DMS153 (cell line): ENCODE results near the gene SIGLEC6.
"Not testable (repeated sequence)": the region's sequence is repeated elsewhere in the genome, so short reads cannot be mapped to it uniquely, and the experiment has no call there.

ENCODE experiments used
- DNase-seq: peaks from one replicate; lab custom pipeline; 2025; lab: John Stamatoyannopoulos, UW

SIGLEC6 gene

GRCh38 chr19:51508059-51508733 is 23.3 kb downstream of the SIGLEC6 start:
- no peak for DNase-seq

GRCh38 chr19:51507640-51508058 is 23.8 kb downstream of the SIGLEC6 start:
- DNase-seq = no peak

DNA sequence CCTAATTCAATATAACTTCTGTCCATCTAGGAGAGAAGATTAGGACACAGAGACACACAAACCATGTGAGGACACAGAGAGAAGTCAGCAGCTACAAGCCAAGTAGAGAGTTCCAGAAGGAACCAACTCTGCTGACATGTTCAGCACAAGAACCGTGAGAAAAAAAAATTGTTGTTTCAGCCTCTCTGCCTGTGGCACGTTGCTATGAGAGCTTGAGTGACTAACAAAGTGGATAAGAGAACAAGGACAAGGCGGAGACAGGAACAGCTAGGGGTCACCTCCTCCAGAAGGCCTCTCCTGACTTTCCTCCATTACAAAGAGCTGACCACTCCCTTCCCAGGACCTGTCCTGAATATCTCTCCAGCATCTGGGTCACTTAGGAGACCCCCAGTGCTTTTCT is 24.3 kb downstream of the SIGLEC6 start:
- no peak for DNase-seq

GRCh38 chr19:51505904-51506303 is 25.6 kb downstream of the SIGLEC6 start:
- no peak for DNase-seq

DNA sequence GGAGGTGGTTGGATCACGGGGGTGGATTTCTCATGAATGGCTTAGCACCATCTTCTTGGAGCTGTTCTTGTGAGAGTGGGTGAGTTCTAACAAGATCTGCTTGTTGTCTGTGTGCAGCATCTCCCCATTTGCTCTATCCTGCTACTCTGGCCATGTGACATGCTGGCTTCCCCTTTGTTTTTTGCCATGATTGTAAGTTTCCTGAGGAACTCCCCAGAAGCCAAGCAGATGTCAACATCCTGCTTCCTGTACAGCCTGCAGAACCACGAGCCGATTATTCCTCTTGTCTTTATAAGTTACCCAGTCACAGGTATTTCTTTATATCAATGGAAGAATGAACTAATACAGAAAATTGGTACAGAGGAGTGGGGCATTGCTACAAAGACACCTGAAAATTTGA is 27.6 kb downstream of the SIGLEC6 start:
- no peak for DNase-seq

- DNase-seq = no peak
These were observed 28.1 kb downstream of the SIGLEC6 start for GRCh38 chr19:51503286-51503817.

GRCh38 chr19:51501594-51502263 is 29.7 kb downstream of the SIGLEC6 start, which contains the start of gene SIGLEC12:
SIGLEC12 (minus strand) TSS chr19:51501800; CDS start chr19:51501733, 67 bp downstream.
- no peak for DNase-seq

DNA sequence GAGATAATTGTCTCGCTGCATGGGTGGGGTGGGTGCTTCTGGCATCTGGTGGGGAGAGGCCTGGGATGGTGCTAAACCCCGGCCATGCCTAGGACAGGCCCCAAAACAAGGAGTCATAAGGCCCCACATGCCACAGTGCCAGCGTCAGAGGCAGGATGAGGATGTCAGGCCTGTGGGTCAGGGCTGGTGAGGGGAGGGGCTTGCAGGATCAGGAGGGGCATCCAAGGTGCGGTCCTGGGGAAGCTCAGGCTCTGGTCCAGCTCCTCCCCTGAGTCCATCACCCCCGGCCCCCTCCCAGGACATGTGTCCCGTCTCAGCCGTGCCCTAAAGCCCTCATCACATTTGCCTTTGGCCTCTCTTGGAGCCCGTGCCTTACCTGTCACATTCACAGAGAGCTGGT is 30.5 kb downstream of the SIGLEC6 start:
- not testable (repeated sequence) for DNase-seq

GRCh38 chr19:51497666-51498065 is 33.8 kb downstream of the SIGLEC6 start:
- DNase-seq = no peak

DNA sequence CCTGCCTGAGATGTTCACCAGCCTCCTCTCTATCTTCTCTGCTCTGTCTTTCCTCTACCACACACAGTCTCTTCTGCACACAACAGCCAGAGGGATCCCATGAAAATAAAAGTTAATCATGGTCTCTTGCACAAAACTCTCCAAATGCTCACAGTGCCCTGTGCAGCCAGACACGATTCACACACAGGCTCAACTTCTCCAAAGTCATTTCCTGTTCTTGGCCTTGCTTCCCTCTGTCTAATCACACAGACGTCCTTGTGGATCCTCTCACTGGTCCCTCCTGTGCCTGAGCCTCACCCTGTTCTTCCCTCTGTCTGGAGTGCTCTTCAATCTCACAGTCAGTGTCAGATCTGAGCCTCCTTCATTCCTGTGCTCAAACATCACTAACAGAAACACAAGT is 37.7 kb downstream of the SIGLEC6 start:
- no peak for DNase-seq

DNA sequence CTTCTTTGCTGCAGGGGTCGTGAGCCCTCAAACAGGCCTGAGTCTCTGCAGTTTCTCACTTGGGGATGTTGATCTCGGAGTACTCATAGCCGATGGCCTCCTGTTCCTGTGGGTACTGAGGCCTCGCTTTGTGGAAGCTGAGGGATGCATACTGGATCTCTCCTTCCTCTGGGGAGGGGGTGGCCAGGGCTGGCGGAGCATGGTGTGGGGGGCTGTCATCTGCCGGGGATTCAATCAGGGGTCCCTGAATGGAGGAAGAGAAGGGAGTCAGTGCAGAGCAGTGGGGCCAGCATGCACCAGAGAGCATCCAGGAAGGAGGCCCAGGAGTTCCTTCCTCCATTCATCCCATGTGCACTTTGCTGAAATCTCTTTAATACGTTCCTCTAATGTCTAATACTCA is 39.9 kb downstream of the SIGLEC6 start:
- DNase-seq = no peak

GRCh38 chr19:51490676-51491075 is 40.8 kb downstream of the SIGLEC6 start:
- DNase-seq = no peak

DNA sequence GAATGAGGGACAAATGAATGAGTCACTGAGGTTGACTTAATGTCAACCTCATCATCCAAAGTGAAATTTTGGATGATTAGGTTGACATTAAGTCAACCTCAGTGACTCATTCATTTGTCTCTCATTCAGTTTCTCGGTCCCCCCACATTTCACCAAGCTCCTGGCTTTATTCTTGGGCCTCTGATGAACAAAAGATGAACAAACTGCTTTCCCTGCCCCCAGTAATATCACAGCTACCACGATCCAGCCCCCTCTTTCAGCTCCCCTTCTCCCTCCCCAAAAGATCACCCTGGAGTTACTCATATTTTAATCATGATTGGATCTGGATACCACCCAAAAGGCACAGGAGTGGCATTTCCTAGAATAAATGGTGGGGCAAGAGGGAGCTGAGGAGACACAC is 42.4 kb downstream of the SIGLEC6 start:
- no peak for DNase-seq

DNA sequence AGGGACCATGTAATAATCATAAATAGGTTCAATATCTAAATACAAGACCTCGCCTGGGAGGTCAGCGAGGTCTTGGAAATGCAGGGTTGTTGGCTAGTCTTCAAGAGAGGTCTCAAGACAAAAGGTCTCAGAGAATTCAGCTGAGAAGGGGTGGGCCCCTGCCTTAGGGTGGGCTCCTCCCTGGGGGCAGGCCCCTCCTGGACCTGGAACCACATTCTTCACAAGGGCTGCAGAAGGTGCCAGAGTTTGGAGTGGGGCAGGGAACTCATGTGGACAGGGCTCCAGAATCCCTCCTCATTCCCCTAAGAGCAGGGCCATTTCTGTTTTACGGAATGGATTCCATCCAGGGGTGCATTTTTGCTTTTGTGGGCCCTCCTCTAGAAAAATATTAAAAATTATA is 43.0 kb downstream of the SIGLEC6 start:
- DNase-seq = no peak

- no peak for DNase-seq
These were observed 45.4 kb downstream of the SIGLEC6 start for GRCh38 chr19:51485960-51486660.

DNA sequence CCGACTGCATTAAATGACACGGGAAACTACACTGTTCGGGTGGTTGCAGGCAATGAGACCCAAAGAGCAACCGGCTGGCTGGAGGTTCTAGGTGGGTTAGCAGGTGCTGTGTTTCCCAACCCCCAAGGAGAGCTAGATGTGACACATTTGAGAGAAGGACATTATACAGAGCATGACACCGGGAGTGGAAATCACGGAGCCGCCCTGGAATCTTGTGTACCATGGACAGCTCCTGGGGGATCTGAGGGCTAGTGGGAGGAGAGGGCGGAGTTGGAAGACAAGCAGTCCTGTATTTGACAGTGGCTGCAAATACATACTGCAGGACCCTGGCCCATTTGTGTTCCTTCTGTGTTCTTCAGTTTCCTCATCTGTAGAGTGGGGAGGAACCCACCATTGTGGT is 50.9 kb downstream of the SIGLEC6 start:
- DNase-seq = no peak

DNA sequence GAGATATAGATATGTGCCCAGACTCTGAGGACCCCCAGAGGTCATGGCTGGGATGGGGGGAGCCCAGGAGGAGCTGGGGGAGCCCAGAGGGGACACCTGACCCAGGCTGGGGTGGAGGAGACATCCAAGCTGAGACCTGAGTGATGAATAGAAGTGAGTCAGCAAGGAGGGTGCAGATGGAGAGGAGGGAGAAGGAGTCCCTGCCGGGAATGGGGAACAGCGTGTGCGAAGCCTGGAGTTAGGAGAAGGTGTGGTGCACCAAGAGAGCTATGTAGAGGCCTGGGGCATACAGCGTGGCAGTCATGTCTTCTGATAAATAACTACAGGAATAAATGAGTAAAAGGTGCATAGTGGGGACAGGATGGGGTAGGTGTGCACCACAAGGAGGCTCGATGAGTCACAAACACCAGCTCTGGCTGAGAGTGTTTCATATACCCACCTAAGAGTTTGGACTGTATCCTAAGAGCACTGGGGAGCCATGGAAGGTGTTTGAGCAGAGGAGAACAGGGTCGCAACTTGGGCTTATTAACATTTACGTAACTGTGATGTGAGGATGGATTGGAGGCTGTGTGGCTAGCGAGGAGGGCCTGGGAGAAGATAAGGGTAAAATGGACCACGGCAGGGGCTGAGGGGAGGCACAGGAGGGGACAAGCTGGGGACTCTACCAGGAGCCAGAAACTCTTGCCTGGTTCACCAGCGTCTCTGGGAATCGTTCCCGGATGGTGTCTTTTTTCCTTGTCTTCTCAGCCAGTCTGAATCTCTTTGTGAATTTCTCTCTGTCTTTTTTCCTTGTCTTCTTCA is 51.7 kb downstream of the SIGLEC6 start:
- no peak for DNase-seq

DNA sequence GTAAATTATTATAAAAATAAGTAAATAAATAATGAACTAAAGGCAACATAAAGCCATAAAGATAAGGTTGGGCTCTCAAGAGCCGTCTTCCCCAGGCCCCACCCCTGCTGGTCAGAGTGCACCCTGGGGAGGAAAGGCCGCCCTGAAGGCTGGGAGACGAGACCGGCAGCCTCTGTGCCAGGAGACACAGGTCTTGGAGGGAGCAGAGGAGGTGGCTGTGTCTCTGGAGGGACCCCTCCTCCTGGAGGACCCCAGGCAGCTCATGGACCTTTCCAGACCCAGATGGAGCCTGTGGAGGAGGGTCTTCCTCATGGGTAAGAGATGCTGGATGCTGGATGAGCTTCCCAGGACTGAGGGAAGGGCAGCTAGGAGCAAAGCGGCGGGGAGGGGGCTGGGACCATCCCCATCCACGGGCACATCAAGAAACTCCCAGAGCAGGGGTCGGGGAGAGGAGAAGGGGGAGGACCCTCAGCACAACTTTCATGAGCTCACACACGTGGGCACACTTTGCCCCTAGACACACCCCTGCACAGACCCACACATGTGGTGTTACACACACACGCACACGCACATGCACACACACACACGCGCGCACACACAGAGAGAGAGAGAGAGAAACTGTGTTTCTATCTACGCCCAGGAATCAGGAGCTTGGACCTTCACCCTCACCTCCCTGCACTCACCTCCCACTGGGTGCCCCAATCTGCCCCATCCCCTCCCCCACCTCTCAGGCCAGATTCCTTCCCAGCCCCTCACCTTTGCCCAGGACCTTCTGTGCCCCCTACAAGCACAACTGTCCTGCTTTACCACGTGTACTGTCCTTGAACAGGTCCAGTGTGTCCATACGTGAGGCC is 52.9 kb downstream of the SIGLEC6 start, which contains the start of gene CEACAM18:
Gene CEACAM18 (plus strand): TSS at position 159 of the 854 bp plus-strand sequence.
- DNase-seq = no peak

GRCh38 chr19:51477344-51477743 is 54.1 kb downstream of the SIGLEC6 start:
- DNase-seq = no peak

DNA sequence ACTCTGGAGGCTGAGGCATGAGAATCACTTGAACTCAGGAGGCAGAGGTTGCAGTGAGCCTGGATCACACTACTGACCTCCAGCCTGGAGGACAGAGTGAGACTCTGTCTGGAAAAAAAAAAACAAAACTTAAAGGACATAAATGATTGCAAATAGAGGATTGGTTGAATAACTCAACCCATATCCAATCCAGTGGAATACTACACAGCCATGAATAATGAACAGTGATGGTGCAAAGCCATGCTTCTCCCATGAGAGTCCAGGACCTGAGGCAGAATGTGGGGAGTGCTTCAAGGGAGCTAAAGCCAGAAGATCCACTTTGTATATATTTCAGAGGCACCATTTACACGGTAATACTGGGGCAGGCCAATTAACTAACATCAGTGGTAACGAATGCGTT is 55.3 kb downstream of the SIGLEC6 start:
- no peak for DNase-seq
